Neural progenitor cell (in vitro differentiated cells): ENCODE data around the gene TGM6. TPM values are rescaled to one million over a fixed set of nuclear protein-coding genes. Genes with fewer than 3 reads are reported as not detected.

Experiments
- DNase-seq: peaks from one replicate; pipeline ENCODE4 v3.0.0-alpha.2; 2016; ENCODE audit warnings: low spot score
- H2AFZ ChIP-seq: fragments of 200-600 bp; sonication (generic); replicated peaks from 2 replicates; pipeline ENCODE4 v1.6.1; 2016; ENCODE audit warnings: antibody characterized with exemption
- H3F3A ChIP-seq: fragments of 200-600 bp; sonication (generic); 2 replicates; pipeline ENCODE4 v1.6.1; 2016; ENCODE audit warnings: antibody characterized with exemption, low read depth
- H3K27ac ChIP-seq: fragments of 200-600 bp; sonication (generic); 2 replicates; pipeline ENCODE4 v1.5.1; 2016; ENCODE audit warnings: mild to moderate bottlenecking
- H3K27me3 ChIP-seq: fragments of 200-600 bp; sonication (generic); 2 replicates; pipeline ENCODE4 v1.6.1; 2016; ENCODE audit warnings: mild to moderate bottlenecking, moderate library complexity
- H3K36me3 ChIP-seq: fragments of 200-600 bp; sonication (generic); 2 replicates; pipeline ENCODE4 v1.5.1; 2016
- H3K4me1 ChIP-seq: fragments of 200-600 bp; sonication (generic); 2 replicates; pipeline ENCODE4 v1.6.1; 2016; ENCODE audit warnings: mixed run types
- H3K4me2 ChIP-seq: fragments of 200-600 bp; sonication (generic); 2 replicates; pipeline ENCODE4 v1.6.1; 2016
- H3K4me3 ChIP-seq: fragments of 200-600 bp; sonication (generic); 2 replicates; pipeline ENCODE4 v1.5.1; 2016
- H3K79me2 ChIP-seq: fragments of 200-600 bp; sonication (generic); 2 replicates; pipeline ENCODE4 v1.6.1; 2016; ENCODE audit warnings: low read depth
- H3K9ac ChIP-seq: fragments of 200-600 bp; sonication (generic); 2 replicates; pipeline ENCODE4 v1.6.1; 2016
- H3K9me3 ChIP-seq: fragments of 200-600 bp; sonication (generic); 2 replicates; pipeline ENCODE4 v1.5.1; 2016; ENCODE audit warnings: low read depth
- H4K20me1 ChIP-seq: fragments of 200-600 bp; sonication (generic); 2 replicates; pipeline ENCODE4 v1.6.1; 2016; ENCODE audit warnings: low read depth
- H3K27ac Mint-ChIP-seq: 3 replicates; pipeline ENCODE4 v1.8.0; 2021; ENCODE audit warnings: mixed read lengths
- H3K27me3 Mint-ChIP-seq: 2 replicates; pipeline ENCODE4 v1.8.0; 2022; ENCODE audit warnings: low read depth, mild to moderate bottlenecking, inconsistent platforms, moderate library complexity, mixed read lengths; ENCODE audit not compliant: insufficient read depth
- H3K36me3 Mint-ChIP-seq: 3 replicates; pipeline ENCODE4 v1.8.0; 2021; ENCODE audit warnings: mixed read lengths
- H3K4me1 Mint-ChIP-seq: 3 replicates; pipeline ENCODE4 v1.8.0; 2021; ENCODE audit warnings: mixed read lengths
- H3K4me3 Mint-ChIP-seq: 3 replicates; pipeline ENCODE4 v1.8.0; 2021; ENCODE audit warnings: mild to moderate bottlenecking, moderate library complexity, mixed read lengths
- H3K9me3 Mint-ChIP-seq: 3 replicates; pipeline ENCODE4 v1.8.0; 2020; ENCODE audit warnings: mixed read lengths
- CTCF ChIP-seq: fragments of 200-600 bp; sonication (generic); IDR thresholded peaks from 2 replicates; pipeline ENCODE4 v1.5.1; 2017; ENCODE audit warnings: antibody characterized with exemption, mild to moderate bottlenecking
- EZH2 ChIP-seq: fragments of 200-600 bp; sonication (generic); IDR thresholded peaks from 2 replicates; pipeline ENCODE4 v1.6.1; 2017; ENCODE audit warnings: antibody characterized with exemption, mild to moderate bottlenecking, moderate library complexity
- EZH2phosphoT487 ChIP-seq: fragments of 200-600 bp; sonication (generic); IDR thresholded peaks from 2 replicates; pipeline ENCODE4 v1.6.1; 2017; ENCODE audit warnings: antibody characterized with exemption
- total RNA-seq: library from RNA; depleted of rRNA; stranded (reverse); fragments of >200 nt; gene quantifications from 2 replicates; pipeline ENCODE4 v1.2.3, GENCODE V29; 2015; ENCODE audit warnings: low replicate concordance

Gene TGM6
- total RNA-seq, 1 donor from 2014 or later = not detected

GRCh38 chr20:2468581-2469407, 88.1 kb downstream of the TGM6 start:
- Histone ChIP-seq H3K27me3 (no peaks in the 10 kb centered on the region), H3K4me2 (peak overlapping the region; percentile 100), H3K79me2 (peaks cover 69% of the 10 kb centered on the region), H3K4me1 (peaks cover 13% of the 10 kb centered on the region), H3K9ac (peak overlapping the region; percentile 100), H3K9me3 (no peaks in the 10 kb centered on the region), H3K27ac (no peak overlapping the region), H3K4me3 (peak overlapping the region; percentile 88), H2AFZ (no peak overlapping the region), H3F3A (peaks cover 26% of the 10 kb centered on the region), H3K36me3 (peaks cover 23% of the 10 kb centered on the region), H4K20me1 (peaks cover 66% of the 10 kb centered on the region)
- H3K27ac Mint-ChIP-seq = peak overlapping the region; percentile 17
- TF ChIP-seq CTCF = no peak
- no peak for TF ChIP-seq EZH2phosphoT487
- no peaks in the 10 kb centered on the region for H3K9me3 Mint-ChIP-seq
- peak overlapping the region; percentile 99 for H3K4me3 Mint-ChIP-seq
- peaks cover 35% of the 10 kb centered on the region for H3K36me3 Mint-ChIP-seq
- no peak for DNase-seq
- H3K4me1 Mint-ChIP-seq = peaks cover 28% of the 10 kb centered on the region
- H3K27me3 Mint-ChIP-seq = peaks cover 10% of the 10 kb centered on the region

- H3K4me1 ChIP-seq = peaks cover 13% of the 10 kb centered on the region
- H4K20me1 ChIP-seq = peaks cover 54% of the 10 kb centered on the region
- peak overlapping the region; percentile 56 for H2AFZ ChIP-seq
- H3K4me2 ChIP-seq = peak overlapping the region; percentile 100
- peak overlapping the region; percentile 99 for H3K27ac ChIP-seq
- Mint-ChIP-seq H3K27me3 (peaks cover 11% of the 10 kb centered on the region), H3K27ac (peak overlapping the region; percentile 100), H3K9me3 (no peaks in the 10 kb centered on the region), H3K4me1 (peaks cover 28% of the 10 kb centered on the region), H3K4me3 (peak overlapping the region; percentile 99), H3K36me3 (peaks cover 26% of the 10 kb centered on the region)
- H3K9ac ChIP-seq = peak overlapping the region; percentile 100
- H3K4me3 ChIP-seq = peak overlapping the region; percentile 88
- TF ChIP-seq EZH2phosphoT487 = no peak
- no peak for TF ChIP-seq EZH2
- TF ChIP-seq CTCF = no peak
- H3F3A ChIP-seq = peaks cover 15% of the 10 kb centered on the region
- peaks cover 57% of the 10 kb centered on the region for H3K79me2 ChIP-seq
- H3K9me3 ChIP-seq = no peaks in the 10 kb centered on the region
- DNase-seq = peak; percentile 49
- H3K27me3 ChIP-seq = no peaks in the 10 kb centered on the region
- H3K36me3 ChIP-seq = peaks cover 11% of the 10 kb centered on the region
Measured at GRCh38 chr20:2469991-2470422, 89.3 kb downstream of the TGM6 start.

- H3K4me3 ChIP-seq = peak within 1 kb of the TSS; percentile 88
- peaks cover 51% of the 10 kb centered on the region for H3K79me2 ChIP-seq
- peaks cover 11% of the 10 kb centered on the region for H3K27me3 Mint-ChIP-seq
- H3K4me1 Mint-ChIP-seq = peaks cover 28% of the 10 kb centered on the region
- peak; percentile 98 for DNase-seq
- H3K36me3 ChIP-seq = peaks cover 9% of the 10 kb centered on the region
- peak within 1 kb of the TSS; percentile 86 for H2AFZ ChIP-seq
- H3K9me3 ChIP-seq = no peaks in the 10 kb centered on the region
- H3K9me3 Mint-ChIP-seq = no peaks in the 10 kb centered on the region
- TF ChIP-seq EZH2 (no peak), CTCF (no peak), EZH2phosphoT487 (no peak)
- H3K4me3 Mint-ChIP-seq = peak within 1 kb of the TSS; percentile 99
- H3K4me1 ChIP-seq = peaks cover 13% of the 10 kb centered on the region
- peak within 1 kb of the TSS; percentile 99 for H3K27ac ChIP-seq
- H3K36me3 Mint-ChIP-seq = peaks cover 21% of the 10 kb centered on the region
- H4K20me1 ChIP-seq = peaks cover 49% of the 10 kb centered on the region
- peak within 1 kb of the TSS; percentile 100 for H3K4me2 ChIP-seq
- H3K27ac Mint-ChIP-seq = peak within 1 kb of the TSS; percentile 100
- H3F3A ChIP-seq = peaks cover 14% of the 10 kb centered on the region
- no peaks in the 10 kb centered on the region for H3K27me3 ChIP-seq
- peak within 1 kb of the TSS; percentile 100 for H3K9ac ChIP-seq
Measured at GRCh38 chr20:2470423-2471193, 89.9 kb downstream of the TGM6 start, which contains the start of gene SNRPB. TSS of gene SNRPB (minus strand) at chr20:2470789. CDS start at chr20:2470690, 99 bp downstream.
